PC-9 (cell line): ENCODE data around the gene HPDL.

Experiments used
- CTCF ChIP-seq: fragments of 200-600 bp; sonication (generic); conservative IDR thresholded peaks from 2 replicates; pipeline ENCODE4 v1.6.1; 2017; ENCODE audit warnings: mixed run types, antibody characterized with exemption, mild to moderate bottlenecking, moderate library complexity
- EZH2 ChIP-seq: fragments of 200-600 bp; sonication (generic); IDR thresholded peaks from 2 replicates; pipeline ENCODE4 v1.8.0; 2017; ENCODE audit warnings: antibody characterized with exemption, low read depth

- TF ChIP-seq CTCF (no peak), EZH2 (no peak)
Measured at GRCh38 chr1:45306319-45306718, 20.4 kb upstream of the HPDL start.
